DND-41 (cell line): ENCODE measurements around the gene ROBO2.
A peak's percentile ranks its signal among the peaks of the same experiment; 100 is the strongest.

Experiments
- ATAC-seq: fragments of 200-7000 bp; cut with Tn5 transposase; 3 replicates; pipeline ENCODE4 v1.9.1; 2021; ENCODE audit warnings: low read depth; ENCODE audit not compliant: insufficient read depth
- DNase-seq: peaks from one replicate; pipeline ENCODE4 v3.0.0-alpha.2; 2020
- H2AFZ ChIP-seq: 2 replicates; pipeline ENCODE4 v1.6.0; 2012; ENCODE audit warnings: low read depth, low read length
- H3K27ac ChIP-seq: 2 replicates; pipeline ENCODE4 v1.5.1; 2012; ENCODE audit warnings: low read length, inconsistent platforms
- H3K27me3 ChIP-seq: fragments of 200-600 bp; sonication (generic); 2 replicates; pipeline ENCODE4 v1.6.0; 2012; ENCODE audit warnings: low read length, mild to moderate bottlenecking, inconsistent platforms; ENCODE audit not compliant: insufficient read depth, poor library complexity
- H3K36me3 ChIP-seq: 2 replicates; pipeline ENCODE4 v1.5.1; 2012; ENCODE audit warnings: low read length, inconsistent platforms; ENCODE audit not compliant: insufficient read depth
- H3K4me1 ChIP-seq: 2 replicates; pipeline ENCODE4 v1.5.1; 2012; ENCODE audit warnings: mild to moderate bottlenecking, low read length; ENCODE audit not compliant: insufficient read depth
- H3K4me2 ChIP-seq: 2 replicates; pipeline ENCODE4 v1.6.0; 2012; ENCODE audit warnings: mild to moderate bottlenecking, moderate library complexity, low read length, inconsistent platforms; ENCODE audit not compliant: insufficient read depth
- H3K4me3 ChIP-seq, 2 experiments: fragments of 200-600 bp in 1 of 2; shearing (Covaris generic) in 1 of 2; 2 replicates each; pipeline ENCODE4 v1.5.1; 2012 to 2016; ENCODE audit warnings: inconsistent platforms in 2 of 2, low read length in 2 of 2, mild to moderate bottlenecking in 2 of 2, low read depth in 1 of 2, moderate library complexity in 1 of 2
- H3K79me2 ChIP-seq: 2 replicates; pipeline ENCODE4 v1.6.0; 2012; ENCODE audit warnings: low read length, inconsistent platforms; ENCODE audit not compliant: insufficient read depth
- H3K9ac ChIP-seq: 2 replicates; pipeline ENCODE4 v1.6.0; 2012; ENCODE audit warnings: low read depth, mild to moderate bottlenecking, inconsistent platforms, low read length, moderate library complexity
- H3K9me3 ChIP-seq: 2 replicates; pipeline ENCODE4 v1.5.1; 2012; ENCODE audit warnings: low read length, moderate library complexity, mild to moderate bottlenecking, inconsistent platforms; ENCODE audit not compliant: insufficient read depth, severe bottlenecking
- H4K20me1 ChIP-seq: 2 replicates; pipeline ENCODE4 v1.6.0; 2012; ENCODE audit warnings: low read length; ENCODE audit not compliant: insufficient read depth
- EZH2 ChIP-seq: IDR thresholded peaks from 3 replicates; pipeline ENCODE4 v1.6.1; 2012; ENCODE audit warnings: borderline replicate concordance, low read depth, mild to moderate bottlenecking, moderate library complexity, low read length, inconsistent platforms; ENCODE audit not compliant: severe bottlenecking
- TF ChIP-seq, protein P1 (sequence below): IDR thresholded peaks from 2 replicates; pipeline ENCODE4 v1.5.1; 2012; ENCODE audit warnings: borderline replicate concordance, low read length, moderate library complexity, mild to moderate bottlenecking; ENCODE audit not compliant: poor library complexity, severe bottlenecking; ENCODE audit errors: extremely low read depth

Gene ROBO2

DNA sequence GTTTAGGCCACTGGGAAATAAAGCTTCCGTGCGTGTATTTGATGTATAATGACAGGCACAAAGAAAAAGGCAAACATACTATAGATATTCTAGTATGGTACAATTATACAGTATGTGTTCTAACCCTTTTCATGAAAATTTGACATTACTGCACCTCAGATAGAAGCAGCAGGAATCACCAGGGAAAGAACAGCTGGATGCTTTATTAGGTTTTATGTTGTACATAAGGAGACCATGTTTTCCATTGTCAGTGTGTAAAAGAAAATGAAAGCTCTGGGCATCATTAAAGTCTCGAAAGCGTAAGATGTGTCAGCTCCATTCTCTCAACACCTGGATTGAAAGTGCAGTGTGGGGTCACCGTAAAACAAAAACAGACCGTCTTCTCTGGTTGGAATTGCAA, 302.1 kb downstream of the ROBO2 start:
- H2AFZ ChIP-seq, result no peak overlapping the region
- H3K27ac ChIP-seq, result no peak overlapping the region
- H3K9ac ChIP-seq, result no peak overlapping the region
- no peaks in the 10 kb centered on the region for H3K9me3 ChIP-seq
- no peak overlapping the region for H3K4me3 ChIP-seq
- DNase-seq, result no peak
- no peaks in the 10 kb centered on the region for H3K79me2 ChIP-seq
- ATAC-seq, result no peak
- H3K27me3 ChIP-seq, result no peaks in the 10 kb centered on the region
- no peaks in the 10 kb centered on the region for H3K4me1 ChIP-seq
- H3K4me2 ChIP-seq, result no peak overlapping the region
- TF ChIP-seq, protein P1, sequence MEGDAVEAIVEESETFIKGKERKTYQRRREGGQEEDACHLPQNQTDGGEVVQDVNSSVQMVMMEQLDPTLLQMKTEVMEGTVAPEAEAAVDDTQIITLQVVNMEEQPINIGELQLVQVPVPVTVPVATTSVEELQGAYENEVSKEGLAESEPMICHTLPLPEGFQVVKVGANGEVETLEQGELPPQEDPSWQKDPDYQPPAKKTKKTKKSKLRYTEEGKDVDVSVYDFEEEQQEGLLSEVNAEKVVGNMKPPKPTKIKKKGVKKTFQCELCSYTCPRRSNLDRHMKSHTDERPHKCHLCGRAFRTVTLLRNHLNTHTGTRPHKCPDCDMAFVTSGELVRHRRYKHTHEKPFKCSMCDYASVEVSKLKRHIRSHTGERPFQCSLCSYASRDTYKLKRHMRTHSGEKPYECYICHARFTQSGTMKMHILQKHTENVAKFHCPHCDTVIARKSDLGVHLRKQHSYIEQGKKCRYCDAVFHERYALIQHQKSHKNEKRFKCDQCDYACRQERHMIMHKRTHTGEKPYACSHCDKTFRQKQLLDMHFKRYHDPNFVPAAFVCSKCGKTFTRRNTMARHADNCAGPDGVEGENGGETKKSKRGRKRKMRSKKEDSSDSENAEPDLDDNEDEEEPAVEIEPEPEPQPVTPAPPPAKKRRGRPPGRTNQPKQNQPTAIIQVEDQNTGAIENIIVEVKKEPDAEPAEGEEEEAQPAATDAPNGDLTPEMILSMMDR, result no peak
- TF ChIP-seq EZH2, result no peak
- no peaks in the 10 kb centered on the region for H4K20me1 ChIP-seq
- H3K36me3 ChIP-seq, result no peaks in the 10 kb centered on the region

DNA sequence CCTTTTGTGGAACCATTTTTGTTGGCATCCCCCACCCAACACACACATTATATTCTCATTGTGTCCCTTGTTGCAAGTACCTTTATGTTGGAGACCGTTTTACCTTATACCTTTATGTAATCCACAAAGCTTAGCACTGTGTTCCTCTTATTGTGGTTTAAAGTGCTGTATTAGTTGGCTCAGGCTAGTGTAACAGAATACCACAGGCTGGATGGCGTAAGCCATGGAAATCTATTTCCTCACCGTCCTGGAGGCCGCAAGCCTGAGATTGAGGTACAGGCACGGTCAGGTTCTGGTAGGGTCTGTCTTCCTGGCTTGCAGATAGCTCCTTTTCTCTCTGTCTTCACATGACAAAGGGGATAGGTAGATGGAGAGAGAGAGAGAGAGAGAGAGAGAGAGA, 302.8 kb downstream of the ROBO2 start:
- H3K4me2 ChIP-seq, result no peak overlapping the region
- H3K27me3 ChIP-seq, result no peaks in the 10 kb centered on the region
- no peaks in the 10 kb centered on the region for H3K9me3 ChIP-seq
- no peaks in the 10 kb centered on the region for H3K79me2 ChIP-seq
- H4K20me1 ChIP-seq, result no peaks in the 10 kb centered on the region
- no peak overlapping the region for H3K27ac ChIP-seq
- TF ChIP-seq EZH2, result no peak
- TF ChIP-seq, protein P1, result no peak
- no peaks in the 10 kb centered on the region for H3K36me3 ChIP-seq
- no peak overlapping the region for H3K9ac ChIP-seq
- ATAC-seq (no peak), DNase-seq (no peak)
- H3K4me1 ChIP-seq, result no peaks in the 10 kb centered on the region
- no peak overlapping the region for H2AFZ ChIP-seq
- H3K4me3 ChIP-seq, result no peak overlapping the region

DNA sequence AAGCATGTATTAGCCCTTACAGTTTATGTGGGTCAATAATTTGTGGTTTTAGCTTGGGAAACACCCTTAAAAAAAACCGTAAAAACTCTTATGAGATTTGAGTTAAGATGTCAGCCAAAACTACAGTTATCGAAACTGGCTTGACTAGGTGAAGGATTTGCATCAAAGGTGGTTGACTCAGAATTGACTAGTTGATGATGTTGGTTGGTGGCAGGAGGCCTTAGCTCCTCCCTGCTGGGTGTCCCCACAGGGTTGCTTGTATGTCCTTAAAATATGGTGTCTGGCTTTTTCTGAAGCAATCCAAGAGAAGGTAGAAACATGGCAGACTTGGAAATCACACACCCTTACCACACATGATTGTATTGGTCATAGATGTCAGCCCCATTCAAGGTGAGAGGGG, 305.1 kb downstream of the ROBO2 start:
- Histone ChIP-seq H3K27ac (no peak overlapping the region), H3K79me2 (no peaks in the 10 kb centered on the region), H3K4me1 (no peaks in the 10 kb centered on the region), H3K4me3 (no peak overlapping the region), H4K20me1 (no peaks in the 10 kb centered on the region), H3K9ac (no peak overlapping the region), H2AFZ (no peak overlapping the region), H3K9me3 (no peaks in the 10 kb centered on the region), H3K27me3 (no peaks in the 10 kb centered on the region), H3K4me2 (no peak overlapping the region), H3K36me3 (no peaks in the 10 kb centered on the region)
- TF ChIP-seq EZH2, result no peak
- TF ChIP-seq, protein P1, result no peak
- ATAC-seq (no peak), DNase-seq (no peak)

GRCh38 chr3:77348244-77348855, 308.5 kb downstream of the ROBO2 start:
- TF ChIP-seq, protein P1, result peak; percentile 9
- no peak for TF ChIP-seq EZH2
- H3K9me3 ChIP-seq, result no peaks in the 10 kb centered on the region
- H3K4me1 ChIP-seq, result no peaks in the 10 kb centered on the region
- H3K4me3 ChIP-seq, result no peak overlapping the region
- no peaks in the 10 kb centered on the region for H4K20me1 ChIP-seq
- DNase-seq, result no peak
- H3K36me3 ChIP-seq, result no peaks in the 10 kb centered on the region
- no peak overlapping the region for H2AFZ ChIP-seq
- H3K9ac ChIP-seq, result no peak overlapping the region
- no peak overlapping the region for H3K4me2 ChIP-seq
- no peaks in the 10 kb centered on the region for H3K79me2 ChIP-seq
- no peak for ATAC-seq
- no peaks in the 10 kb centered on the region for H3K27me3 ChIP-seq
- H3K27ac ChIP-seq, result no peak overlapping the region
